GM18519 (cell line): ENCODE measurements around the gene ANTXR2.
"Not testable (repeated sequence)": the region's sequence is repeated elsewhere in the genome, so short reads cannot be mapped to it uniquely, and the experiment has no call there.

ENCODE experiments used
- ATAC-seq: cut with Tn5 transposase; IDR thresholded peaks from one replicate; pipeline ENCODE4 v1.9.1; 2021; ENCODE audit warnings: mild to moderate bottlenecking, moderate library complexity; ENCODE audit not compliant: unreplicated experiment, low FRiP score

Gene ANTXR2

GRCh38 chr4:80029364-80029763, 43.7 kb downstream of the ANTXR2 start:
- ATAC-seq = no peak

DNA sequence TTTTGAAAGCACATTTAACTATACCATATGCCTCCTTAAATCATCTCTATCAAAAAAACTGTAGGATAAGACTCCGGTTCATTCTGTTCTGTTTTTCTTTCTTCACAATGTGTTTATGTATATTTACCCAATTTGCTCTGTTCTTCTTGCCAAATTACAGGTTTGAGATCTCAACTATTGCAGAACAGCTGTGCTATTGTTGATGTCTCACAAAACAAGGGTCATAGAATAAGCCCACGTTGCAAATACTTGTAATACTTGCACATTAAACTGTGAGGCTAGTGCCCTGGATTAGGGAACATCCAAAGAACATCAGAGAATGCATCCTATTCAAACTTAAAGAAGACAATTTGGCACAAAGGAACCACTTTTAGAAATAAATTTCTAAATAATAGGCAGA, 45.4 kb downstream of the ANTXR2 start:
- no peak for ATAC-seq

- no peak for ATAC-seq
Measured at GRCh38 chr4:80026100-80026499, 46.9 kb downstream of the ANTXR2 start.

DNA sequence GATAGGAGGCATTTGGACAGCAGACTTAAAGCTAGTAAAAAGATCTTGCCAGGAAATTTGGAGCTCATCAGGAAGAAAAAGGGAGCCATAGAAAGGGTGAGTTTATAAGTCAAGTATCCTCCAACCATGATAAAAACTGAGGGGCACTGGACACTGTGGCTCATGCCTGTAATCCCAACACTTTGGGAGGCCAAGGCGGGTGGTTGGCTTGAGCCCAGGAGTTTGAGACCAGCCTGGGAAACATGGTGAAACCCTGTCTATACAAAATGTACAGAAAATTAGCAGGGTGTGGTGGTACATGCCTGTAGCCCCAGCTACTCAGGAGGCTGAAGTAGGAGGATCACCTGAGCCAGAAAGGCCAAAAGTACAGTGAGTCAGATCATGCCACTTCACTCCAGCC, 48.7 kb downstream of the ANTXR2 start:
- no peak for ATAC-seq

- ATAC-seq = no peak
Measured at GRCh38 chr4:80022282-80022681, 50.7 kb downstream of the ANTXR2 start.

- no peak for ATAC-seq
Measured at GRCh38 chr4:80017125-80017854, 55.7 kb downstream of the ANTXR2 start.

- ATAC-seq = no peak
Measured at GRCh38 chr4:80016506-80016905, 56.5 kb downstream of the ANTXR2 start.

GRCh38 chr4:80015407-80016189, 57.4 kb downstream of the ANTXR2 start:
- no peak for ATAC-seq

- ATAC-seq = no peak
Measured at GRCh38 chr4:80014531-80014930, 58.5 kb downstream of the ANTXR2 start.

DNA sequence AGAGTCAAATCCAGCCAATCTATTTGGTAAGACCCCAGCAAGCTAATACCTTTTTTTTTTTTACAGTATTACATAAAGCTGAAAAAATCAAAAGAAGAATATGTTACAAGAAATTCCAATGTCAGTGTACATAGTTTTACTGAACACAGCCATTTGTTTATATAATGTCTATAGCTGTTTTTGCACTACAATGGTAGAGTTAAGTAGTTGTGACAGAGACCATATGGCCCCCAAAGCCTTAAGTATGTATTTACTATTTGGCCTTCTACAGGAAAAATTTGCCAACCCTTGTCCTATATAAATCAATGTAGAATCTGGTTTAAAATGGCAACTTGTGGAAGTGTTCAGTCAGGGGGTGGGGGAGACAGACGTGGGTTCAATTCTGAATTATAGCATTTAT, 60.7 kb downstream of the ANTXR2 start:
- no peak for ATAC-seq

DNA sequence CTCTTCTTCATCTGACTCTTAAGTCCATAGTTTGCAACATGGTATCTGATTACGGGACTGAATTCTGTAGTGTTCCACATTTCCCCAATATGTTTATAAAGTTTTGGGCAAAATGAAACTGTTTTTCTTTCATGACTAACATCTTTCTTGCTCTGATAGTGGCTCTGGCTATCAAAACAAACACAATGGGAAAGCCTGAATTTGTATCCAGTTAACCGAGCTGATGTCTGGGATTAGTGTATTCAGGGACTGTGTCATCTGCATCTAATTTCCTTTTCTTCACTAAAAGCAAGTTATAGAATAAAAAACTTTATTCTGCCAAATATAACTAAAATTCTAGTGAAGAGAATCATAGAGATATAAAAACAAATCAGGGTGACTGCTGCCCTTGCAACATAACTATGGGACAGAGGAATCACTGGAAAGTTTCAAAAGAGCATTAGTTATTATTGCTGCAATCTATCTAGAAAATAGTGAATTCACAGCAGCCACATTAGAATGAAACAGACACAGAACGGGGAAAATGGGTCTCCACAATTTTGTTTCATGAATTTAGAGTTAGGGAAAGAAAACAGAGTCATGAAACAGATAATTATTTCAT, 61.3 kb downstream of the ANTXR2 start:
- ATAC-seq = no peak

- no peak for ATAC-seq
Measured at GRCh38 chr4:80010316-80010715, 62.7 kb downstream of the ANTXR2 start.

GRCh38 chr4:80009806-80010205, 63.2 kb downstream of the ANTXR2 start:
- ATAC-seq = no peak

GRCh38 chr4:80008971-80009370, 64.1 kb downstream of the ANTXR2 start:
- ATAC-seq = no peak

GRCh38 chr4:80008351-80008750, 64.7 kb downstream of the ANTXR2 start:
- ATAC-seq = no peak

DNA sequence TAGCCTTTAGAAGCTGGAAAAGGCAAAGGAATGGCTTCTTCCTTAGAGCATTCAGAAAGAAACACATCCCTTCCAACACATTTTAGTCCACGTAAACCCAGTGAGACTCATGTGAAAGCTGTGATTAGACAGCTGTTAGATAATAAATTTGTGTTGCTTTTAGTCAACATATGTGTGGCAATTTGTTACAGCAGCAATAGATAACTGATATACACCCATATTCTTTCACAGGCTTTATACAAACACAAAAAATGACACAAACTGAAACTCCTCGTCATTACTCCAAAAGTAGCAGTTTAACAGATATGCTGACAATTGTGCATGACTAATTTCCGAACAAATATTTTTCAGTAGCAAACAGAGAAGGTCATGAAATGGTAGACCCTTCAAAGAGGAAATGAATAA, 65.3 kb downstream of the ANTXR2 start:
- peak; percentile 82 for ATAC-seq

- ATAC-seq = no peak
Measured at GRCh38 chr4:80006935-80007744, 65.9 kb downstream of the ANTXR2 start.

- ATAC-seq = no peak
Measured at GRCh38 chr4:80005863-80006262, 67.2 kb downstream of the ANTXR2 start.

- no peak for ATAC-seq
Measured at GRCh38 chr4:80004319-80004718, 68.7 kb downstream of the ANTXR2 start.

DNA sequence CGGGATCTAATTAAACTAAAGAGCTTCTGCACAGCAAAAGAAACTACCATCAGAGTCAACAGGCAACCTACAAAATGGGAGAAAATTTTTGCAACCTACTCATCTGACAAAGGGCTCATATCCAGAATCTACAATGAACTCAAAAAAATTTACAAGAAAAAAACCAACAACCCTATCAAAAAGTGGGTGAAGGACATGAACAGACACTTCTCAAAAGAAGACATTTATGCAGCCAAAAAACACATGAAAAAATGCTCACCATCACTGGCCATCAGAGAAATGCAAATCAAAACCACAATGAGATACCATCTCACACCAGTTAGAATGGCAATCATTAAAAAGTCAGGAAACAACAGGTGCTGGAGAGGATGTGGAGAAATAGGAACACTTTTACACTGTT, 70.5 kb downstream of the ANTXR2 start:
- not testable (repeated sequence) for ATAC-seq

- ATAC-seq = not testable (repeated sequence)
Measured at GRCh38 chr4:79999048-79999447, 74.0 kb downstream of the ANTXR2 start.
